Body of pancreas (tissue), 4 donors: ENCODE results near the gene FAM222B.

Experiments used
- CTCF ChIP-seq, 7 experiments: fragments of 450-650 bp in 4 of 7; fragments of 200-600 bp in 3 of 7; sonication (generic) in 3 of 7; IDR thresholded peaks; one replicate each; pipeline ENCODE4 v1.5.1; 2016 to 2019; ENCODE audit warnings: antibody characterized with exemption in 7 of 7
- POLR2A ChIP-seq, 3 donors: fragments of 450-650 bp; IDR thresholded peaks; one replicate each; pipeline ENCODE4 v1.6.1; 2016; ENCODE audit warnings: antibody characterized with exemption in 3 of 3, mild to moderate bottlenecking in 2 of 3

- peak in 4 of 7 experiments; percentile 8 to 75 (median 44) for TF ChIP-seq CTCF (IDR thresholded peaks at IDR 0.05)
- peak; percentile 22 to 81 (median 27) for TF ChIP-seq POLR2A (IDR thresholded peaks at IDR 0.05)
Observed at GRCh38 chr17:28743243-28744103, 99.1 kb downstream of the FAM222B start, which contains the start of gene TRAF4.
